Muscle of back (tissue), 11 donors: ENCODE data around the gene DNAJB1. TPM values are rescaled to one million over a fixed set of nuclear protein-coding genes. Genes with fewer than 3 reads are reported as not detected.
"Not testable (repeated sequence)": the region's sequence is repeated elsewhere in the genome, so short reads cannot be mapped to it uniquely, and the experiment has no call there.

Experiments
- DNase-seq, 3 donors: peaks; one replicate each; pipeline versions ENCODE4 v3.0.0 to v3.0.0-alpha.2; 2013
- polyA plus RNA-seq, 10 donors: library from polyadenylated mRNA; unstranded; fragments of 120-200 nt; gene quantifications; one replicate each; pipeline ENCODE4 v1.2.1, GENCODE V29; 2013; ENCODE audit not compliant: insufficient read length in 10 of 10

Gene DNAJB1
- polyA plus RNA-seq, 10 donors: 65.2 to 106 (median 74.9) TPM

DNA sequence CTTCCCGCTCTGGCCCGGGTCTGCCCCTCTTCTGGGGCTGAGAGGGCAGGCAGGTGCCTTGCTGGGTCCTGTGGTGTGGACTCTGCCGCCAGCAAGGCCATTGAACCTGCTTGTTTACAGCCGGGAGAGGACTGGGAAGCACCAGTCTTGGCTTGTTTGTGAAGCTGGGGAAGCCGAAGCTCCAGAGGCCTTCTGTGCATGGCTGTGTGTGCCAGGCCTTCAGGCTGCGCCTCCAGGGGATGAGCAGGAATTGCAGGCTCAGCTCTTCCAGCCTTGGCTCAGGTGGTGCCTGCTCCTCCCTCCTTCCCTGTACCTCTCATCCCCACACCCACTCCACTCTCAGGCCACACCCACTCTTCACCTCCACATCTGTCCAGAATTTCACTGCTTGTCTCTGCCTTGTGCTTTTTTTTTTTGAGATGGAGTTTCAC, 36.2 kb upstream of the DNAJB1 start:
- no peak for DNase-seq

- DNase-seq: no peak
These were observed 35.7 kb upstream of the DNAJB1 start for GRCh38 chr19:14553939-14554243.

GRCh38 chr19:14553042-14553938, 35.1 kb upstream of the DNAJB1 start:
- DNase-seq: no peak

- DNase-seq: not testable (repeated sequence)
These were observed 33.8 kb upstream of the DNAJB1 start for GRCh38 chr19:14552006-14552360.

DNA sequence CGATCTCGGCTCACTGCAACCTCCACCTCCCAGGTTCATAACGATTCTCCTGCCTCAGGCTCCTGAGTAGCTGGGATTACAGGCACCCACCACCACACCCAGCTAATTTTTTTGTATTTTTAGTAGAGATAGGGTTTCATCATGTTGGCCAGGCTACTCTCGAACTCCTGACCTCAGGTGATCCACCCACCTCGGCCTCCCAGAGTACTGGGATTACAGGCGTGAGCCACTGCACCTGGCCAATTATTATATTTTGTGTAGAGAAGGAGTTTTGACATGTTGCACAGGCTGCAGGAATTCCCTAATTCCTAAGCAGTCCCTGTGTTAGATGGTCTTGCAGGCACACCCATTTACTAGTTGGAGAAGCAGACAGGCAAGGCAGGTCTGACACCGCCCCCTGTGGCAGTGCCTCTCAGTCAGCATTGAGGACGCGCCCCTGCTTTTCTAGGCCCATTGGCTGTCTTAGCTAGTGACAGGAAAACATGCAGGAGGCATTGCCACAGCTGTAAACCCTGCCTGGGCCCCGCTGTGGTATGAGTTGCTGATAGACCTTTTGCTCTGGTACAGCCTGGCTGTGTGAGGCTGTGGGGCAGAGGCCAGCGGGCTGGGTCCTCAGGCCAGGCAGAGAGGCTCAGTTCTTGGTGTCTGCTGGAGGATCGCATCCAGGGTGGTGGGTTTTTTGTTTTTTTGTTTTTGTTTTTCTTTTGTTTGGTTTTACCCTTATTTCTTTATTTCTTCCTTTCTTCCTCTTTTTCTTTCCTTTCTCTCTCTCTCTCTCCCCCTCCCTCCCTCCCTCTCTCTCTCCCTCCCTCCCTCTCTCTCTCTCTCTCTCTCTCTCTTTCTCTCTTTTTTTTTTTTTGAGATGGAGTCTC, 33.2 kb upstream of the DNAJB1 start:
- peak in 2 of 3 donors; percentile 52 to 70 for DNase-seq

DNA sequence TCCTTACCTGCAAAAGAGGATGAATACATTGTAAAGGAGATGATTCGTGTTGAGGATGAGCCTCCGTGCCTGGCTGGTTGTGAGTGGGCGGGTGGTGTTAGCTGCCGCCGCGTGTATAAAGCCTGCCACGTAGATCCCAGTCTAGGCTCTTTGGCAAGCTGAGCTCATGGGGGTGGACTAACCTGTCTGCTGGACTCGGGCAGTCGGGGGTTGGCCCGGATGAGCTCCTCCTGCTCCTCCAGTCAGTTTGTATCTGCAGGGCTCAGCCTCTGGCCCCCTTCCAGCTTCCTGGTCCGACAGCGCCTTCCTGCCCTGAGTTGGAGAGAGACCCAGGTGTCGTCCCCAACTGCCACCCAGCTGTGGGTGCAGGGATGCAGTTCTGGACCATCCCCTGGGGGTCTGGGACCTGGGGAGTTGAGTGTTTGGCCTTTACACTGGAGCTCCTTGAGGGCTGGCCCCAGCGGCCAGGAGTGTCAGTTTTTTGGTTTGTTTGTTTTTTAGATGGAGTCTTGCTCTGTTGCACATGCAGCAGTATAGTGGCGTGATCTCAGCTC, 32.1 kb upstream of the DNAJB1 start:
- DNase-seq: no peak

GRCh38 chr19:14545716-14546082, 27.5 kb upstream of the DNAJB1 start:
- no peak for DNase-seq

DNA sequence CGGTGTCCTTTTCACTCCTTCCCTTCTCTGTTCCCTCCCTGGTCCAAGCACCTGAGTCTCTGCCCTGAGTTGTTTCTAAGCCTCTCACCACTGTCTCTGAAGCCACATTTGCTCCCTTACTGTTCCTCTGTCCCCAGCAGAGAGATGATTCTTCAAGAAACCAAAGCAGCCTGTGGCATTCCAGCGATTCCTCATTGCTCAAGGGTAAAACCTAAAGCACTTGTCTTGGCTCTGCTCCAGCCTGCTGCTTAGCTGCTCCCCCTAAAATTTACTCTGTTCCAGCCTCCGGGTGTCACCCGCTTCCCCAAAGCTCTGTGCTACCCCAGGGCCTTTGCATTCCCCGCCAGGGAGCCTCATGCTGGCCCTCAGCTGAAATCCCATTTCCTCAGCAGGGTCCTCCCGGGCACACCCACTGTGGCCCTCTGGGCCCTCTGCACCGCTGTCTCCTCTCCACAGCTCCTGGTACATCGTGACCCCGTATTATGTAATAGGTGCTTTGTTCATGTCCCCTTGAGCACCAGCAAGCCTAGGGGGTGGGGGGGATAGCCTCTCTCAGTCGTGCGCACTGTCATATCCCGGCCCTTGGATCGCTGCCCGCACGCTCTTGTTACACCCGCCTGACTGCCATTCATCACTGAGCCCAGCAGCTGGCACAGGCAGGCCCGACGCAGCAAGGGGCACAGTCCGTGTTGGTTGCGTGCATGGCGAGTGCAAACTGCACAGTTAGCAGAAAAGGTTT, 26.9 kb upstream of the DNAJB1 start:
- peak; percentile 75 to 83 (median 79) for DNase-seq

GRCh38 chr19:14544047-14544446, 25.9 kb upstream of the DNAJB1 start:
- no peak for DNase-seq

GRCh38 chr19:14542711-14543328, 24.6 kb upstream of the DNAJB1 start:
- DNase-seq: peak in 1 of 3 donors; percentile 79

- not testable (repeated sequence) for DNase-seq
These were observed 23.8 kb upstream of the DNAJB1 start for GRCh38 chr19:14541979-14542378.

GRCh38 chr19:14540741-14541525, 22.7 kb upstream of the DNAJB1 start:
- DNase-seq: no peak

DNA sequence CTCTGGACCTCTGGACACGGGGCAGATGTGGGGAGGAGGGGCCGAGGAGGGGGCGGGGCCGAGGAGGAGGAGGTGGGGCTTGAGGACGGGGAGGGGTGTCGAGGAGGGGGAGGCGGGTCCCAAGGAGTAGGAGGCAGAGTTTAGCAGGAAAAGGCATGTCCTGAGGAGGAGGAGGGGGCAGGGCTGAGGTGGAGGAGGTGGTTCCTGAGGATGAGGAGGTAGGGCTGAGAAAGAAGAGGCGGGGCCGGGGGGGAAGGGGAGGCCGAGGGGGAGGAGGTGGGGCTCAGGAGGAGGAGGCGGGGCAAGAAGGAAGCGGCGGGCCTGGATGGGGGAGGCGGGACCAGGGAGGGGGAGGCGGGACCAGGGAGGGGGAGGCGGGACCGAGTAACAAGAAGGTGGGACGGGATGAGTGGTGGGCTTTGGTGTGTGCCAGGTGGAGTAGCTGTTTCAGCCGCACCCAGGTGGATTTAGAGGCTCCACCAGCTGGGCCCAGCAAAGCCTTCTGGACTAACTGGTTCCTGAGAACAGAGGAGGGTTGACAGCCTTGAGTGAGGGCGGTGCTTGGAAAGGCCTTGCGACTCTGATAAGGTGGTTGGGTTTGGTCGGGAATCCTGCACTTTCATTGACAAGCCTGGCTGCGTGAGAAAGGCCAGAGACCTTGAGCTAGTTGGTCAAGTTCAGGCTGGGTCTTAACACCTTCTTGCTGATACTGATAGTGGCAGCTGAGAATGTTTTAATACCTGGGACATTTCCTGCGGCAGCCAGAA, 18.9 kb upstream of the DNAJB1 start:
- peak in 1 of 3 donors; percentile 45 for DNase-seq

- no peak for DNase-seq
These were observed 15.3 kb upstream of the DNAJB1 start for GRCh38 chr19:14533450-14533849.

GRCh38 chr19:14530506-14530905, 12.3 kb upstream of the DNAJB1 start:
- no peak for DNase-seq

DNA sequence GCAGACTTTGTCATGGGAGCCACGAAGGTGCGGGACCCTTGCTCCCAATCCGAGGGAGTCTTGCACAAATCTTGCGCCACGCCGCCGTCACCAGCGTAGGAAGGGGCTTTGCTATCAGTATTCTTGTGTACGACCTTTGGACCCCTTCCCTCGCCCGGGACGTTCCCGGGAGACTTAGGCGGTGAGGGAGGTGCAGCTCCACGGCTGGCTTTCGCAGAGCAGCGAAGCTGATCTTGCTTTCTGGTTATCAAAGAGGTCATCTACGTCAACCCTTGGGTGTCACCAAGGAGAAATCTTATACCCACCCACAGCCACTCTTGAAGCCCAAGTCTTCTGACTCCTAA, 11.8 kb upstream of the DNAJB1 start:
- DNase-seq: no peak

- peak; percentile 100 for DNase-seq
These were observed 11.2 kb upstream of the DNAJB1 start, which contains the start of gene TECR for GRCh38 chr19:14529254-14530004. Gene TECR (plus strand): TSS chr19:14529594. CDS start chr19:14529697, 103 bp downstream.

DNA sequence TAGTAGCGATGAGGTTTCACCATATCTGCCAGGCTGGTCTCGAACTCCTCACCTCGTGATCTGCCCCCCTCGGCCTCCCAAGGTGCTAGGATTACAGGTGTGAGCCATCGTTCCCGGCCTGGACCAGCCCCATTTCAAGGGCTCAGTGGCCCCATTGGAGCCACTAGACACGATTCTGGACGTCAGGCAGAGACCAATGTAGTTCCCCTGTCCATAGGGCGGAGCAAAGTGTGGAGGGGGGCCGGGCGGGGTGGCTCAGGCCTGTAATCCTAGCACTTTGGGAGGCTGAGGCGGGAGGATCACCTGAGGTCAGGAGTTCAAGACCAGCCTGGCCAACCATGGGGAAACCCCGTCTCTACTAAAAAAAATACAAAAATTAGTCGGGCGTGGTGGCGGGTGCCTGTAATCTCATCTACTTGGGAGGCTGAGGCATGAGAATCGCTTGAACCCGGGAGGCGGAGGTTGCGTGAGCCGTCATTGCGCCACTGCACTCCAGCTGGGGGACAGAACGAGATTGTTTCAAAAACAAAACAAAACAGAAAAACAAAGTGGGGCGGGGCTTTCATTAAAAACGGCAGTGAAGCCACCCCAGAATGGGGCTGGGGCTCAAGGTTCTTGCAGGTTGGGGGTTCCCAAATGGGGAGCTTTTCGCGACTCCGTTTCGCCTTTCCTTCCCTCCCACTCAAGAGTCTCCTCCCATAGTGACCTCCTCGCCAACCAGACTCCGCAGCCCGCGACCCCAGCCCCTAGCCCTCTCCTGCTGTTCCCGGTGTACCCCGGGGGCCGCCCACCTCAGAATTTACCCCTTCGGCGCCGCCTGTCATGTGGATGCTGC, 10.4 kb upstream of the DNAJB1 start:
- DNase-seq: no peak
